SK-N-SH (cell line): ENCODE data around the gene UCP3. TPM values are rescaled to one million over a fixed set of nuclear protein-coding genes. Genes with fewer than 3 reads are reported as not detected.

Experiments used
- CTCF ChIA-PET: fragments of 300-600, 350-600 bp; formaldehyde crosslinking; extraction: SDS; loops from one replicate; lab custom pipeline; 2021; lab: Yijun Ruan, JAX
- POLR2A ChIA-PET: fragments of 350-600 bp; sonication (Branson Sonifier 250); formaldehyde crosslinking; extraction: SDS; loops from one replicate; lab custom pipeline; 2020; ENCODE audit warnings: antibody characterized with exemption, inconsistent platforms; lab: Yijun Ruan, JAX
- DNase-seq: peaks from one replicate; pipeline ENCODE4 v3.0.0; 2012
- H2AFZ ChIP-seq: fragments of 200-600 bp; sonication (generic); 2 replicates; pipeline ENCODE4 v1.8.1; 2016; ENCODE audit warnings: antibody characterized with exemption, mild to moderate bottlenecking, low read depth
- H3F3A ChIP-seq: fragments of 200-600 bp; sonication (generic); replicated peaks from 2 replicates; pipeline ENCODE3; 2016; ENCODE audit warnings: antibody characterized with exemption, mild to moderate bottlenecking; ENCODE audit not compliant: insufficient read depth
- H3K27ac ChIP-seq, 2 experiments: fragments of 200-500 bp in 1 of 2; fragments of 200-600 bp in 1 of 2; sonication (Bioruptor generic) in 1 of 2; sonication (generic), shearing (Covaris generic) in 1 of 2; 2 replicates each; pipeline versions ENCODE4 v1.5.1 to v1.6.1; 2014 to 2016; ENCODE audit warnings: low read depth in 2 of 2, inconsistent platforms in 1 of 2, low read length in 1 of 2, mild to moderate bottlenecking in 1 of 2, mixed read lengths in 1 of 2
- H3K27me3 ChIP-seq: fragments of 200-600 bp; sonication (generic), shearing (Covaris generic); 2 replicates; pipeline ENCODE4 v1.6.1; 2016; ENCODE audit warnings: mixed run types; ENCODE audit not compliant: insufficient read depth
- H3K36me3 ChIP-seq, 2 experiments: fragments of 200-500 bp in 1 of 2; fragments of 200-600 bp in 1 of 2; sonication (Bioruptor generic) in 1 of 2; sonication (generic) in 1 of 2; replicated peaks in 1 of 2; 2 replicates each; pipeline versions ENCODE3 to v1.5.1; 2014 to 2016; ENCODE audit warnings: low read length in 1 of 2, mild to moderate bottlenecking in 1 of 2; ENCODE audit not compliant: insufficient read depth in 2 of 2, control insufficient read depth in 1 of 2
- H3K4me1 ChIP-seq, 2 experiments: fragments of 200-500 bp in 1 of 2; fragments of 200-600 bp in 1 of 2; sonication (Bioruptor generic) in 1 of 2; sonication (generic), shearing (Covaris generic) in 1 of 2; 2 replicates each; pipeline versions ENCODE4 v1.5.1 to v1.6.1; 2014 to 2016; ENCODE audit warnings: low read depth in 1 of 2, low read length in 1 of 2, mixed run types in 1 of 2; ENCODE audit not compliant: insufficient read depth in 2 of 2, control insufficient read depth in 1 of 2
- H3K4me2 ChIP-seq: fragments of 200-600 bp; sonication (generic), shearing (Covaris generic); 2 replicates; pipeline ENCODE4 v1.6.1; 2017; ENCODE audit warnings: mixed run types
- H3K4me3 ChIP-seq, 2 experiments: fragments of 200-500 bp in 1 of 2; fragments of 200-600 bp in 1 of 2; sonication (Bioruptor generic) in 1 of 2; sonication (generic), shearing (Covaris generic) in 1 of 2; 2 replicates each; pipeline versions ENCODE4 v1.5.1 to v1.8.1; 2014 to 2016; ENCODE audit warnings: low read depth in 2 of 2, inconsistent platforms in 1 of 2, low read length in 1 of 2, mild to moderate bottlenecking in 1 of 2, mixed read lengths in 1 of 2, moderate library complexity in 1 of 2
- H3K79me2 ChIP-seq: fragments of 200-600 bp; sonication (generic); 2 replicates; pipeline ENCODE4 v1.8.1; 2017; ENCODE audit warnings: mild to moderate bottlenecking; ENCODE audit not compliant: insufficient read depth
- H3K9ac ChIP-seq: fragments of 200-600 bp; sonication (generic); 2 replicates; pipeline ENCODE4 v1.6.1; 2017; ENCODE audit warnings: mixed run types
- H3K9me2 ChIP-seq: fragments of 200-600 bp; sonication (generic); 2 replicates; pipeline ENCODE4 v1.6.1; 2017; ENCODE audit warnings: mixed run types
- H3K9me3 ChIP-seq: fragments of 200-600 bp; sonication (generic); 2 replicates; pipeline ENCODE4 v1.6.1; 2017; ENCODE audit warnings: mixed run types, mild to moderate bottlenecking, moderate library complexity
- H4K20me1 ChIP-seq: fragments of 200-600 bp; sonication (generic); 2 replicates; pipeline ENCODE4 v1.6.1; 2017; ENCODE audit warnings: mild to moderate bottlenecking, mixed run types; ENCODE audit not compliant: insufficient read depth
- EZH2phosphoT487 ChIP-seq: fragments of 200-600 bp; sonication (generic); IDR thresholded peaks from 2 replicates; pipeline ENCODE4 v1.6.1; 2017; ENCODE audit warnings: low read depth, mixed run types, mild to moderate bottlenecking, antibody characterized with exemption, moderate library complexity, borderline replicate concordance
- FOSL2 ChIP-seq: IDR thresholded peaks from 2 replicates; pipeline ENCODE4 v1.4.0; 2012; ENCODE audit warnings: low read depth, mild to moderate bottlenecking, moderate library complexity, borderline replicate concordance
- FOXM1 ChIP-seq: IDR thresholded peaks from 2 replicates; pipeline ENCODE4 v1.4.0; 2012; ENCODE audit warnings: low read depth, mild to moderate bottlenecking
- IRF3 ChIP-seq: fragments of 150-350 bp; IDR thresholded peaks from 2 replicates; pipeline ENCODE4 v1.6.1; 2016; ENCODE audit warnings: mild to moderate bottlenecking, low read depth, low read length
- NFIC ChIP-seq: IDR thresholded peaks from 2 replicates; pipeline ENCODE4 v1.4.0; 2012; ENCODE audit warnings: borderline replicate concordance
- PBX3 ChIP-seq: IDR thresholded peaks from 2 replicates; pipeline ENCODE4; 2012
- POLR2AphosphoS5 ChIP-seq: IDR thresholded peaks from 2 replicates; pipeline ENCODE4 v1.6.1; 2012; ENCODE audit warnings: low read depth, low read length
- RAD21 ChIP-seq: IDR thresholded peaks from 2 replicates; pipeline ENCODE4 v1.6.1; 2012; ENCODE audit warnings: mild to moderate bottlenecking, low read length
- REST ChIP-seq: IDR thresholded peaks from 2 replicates; pipeline ENCODE4 v1.6.1; 2012; ENCODE audit warnings: mild to moderate bottlenecking, low read depth, low read length, moderate library complexity
- SIN3A ChIP-seq: IDR thresholded peaks from 2 replicates; pipeline ENCODE4 v1.6.1; 2012; ENCODE audit warnings: low read depth, mild to moderate bottlenecking, low read length, moderate library complexity, borderline replicate concordance
- TAF1 ChIP-seq: IDR thresholded peaks from 2 replicates; pipeline ENCODE4 v1.6.1; 2012; ENCODE audit warnings: low read depth, mild to moderate bottlenecking, low read length, moderate library complexity, borderline replicate concordance
- TCF12 ChIP-seq: IDR thresholded peaks from 2 replicates; pipeline ENCODE4 v1.4.0; 2012
- USF1 ChIP-seq: IDR thresholded peaks from 2 replicates; pipeline ENCODE4 v1.4.0; 2012; ENCODE audit warnings: low read depth, borderline replicate concordance
- USF2 ChIP-seq: fragments of 150-350 bp; IDR thresholded peaks from 2 replicates; pipeline ENCODE4 v1.6.1; 2017; ENCODE audit warnings: antibody characterized with exemption, low read length, low read depth, borderline replicate concordance
- YY1 ChIP-seq: IDR thresholded peaks from 2 replicates; pipeline ENCODE4 v1.4.0; 2012; ENCODE audit warnings: low read depth, mild to moderate bottlenecking
- WGBS: methylation state at CpG from one replicate; pipeline ENCODE4 v1.1.6; 2017; ENCODE audit warnings: low lambda C conversion rate; 5-methylcytosine and 5-hydroxymethylcytosine counted together
- polyA plus RNA-seq, 3 experiments: library from polyadenylated mRNA; depleted of rRNA; stranded (reverse); fragments of >200 nt; gene quantifications; 2 replicates each; pipeline ENCODE4 v1.2.3, GENCODE V29; 2012

Gene UCP3
- polyA plus RNA-seq, 1 of the 3 experiments (the other 2 are of a cell fraction) = 1.2 TPM

- Histone ChIP-seq H4K20me1 (no peaks in the 10 kb centered on the region), H3K4me3 (no peak overlapping the region), H2AFZ (no peak overlapping the region), H3K9me2 (no peaks in the 10 kb centered on the region), H3K9ac (no peak overlapping the region), H3K4me2 (no peak overlapping the region), H3F3A (peaks cover 3% of the 10 kb centered on the region), H3K27me3 (no peaks in the 10 kb centered on the region), H3K79me2 (no peaks in the 10 kb centered on the region), H3K9me3 (no peaks in the 10 kb centered on the region), H3K36me3 (no peaks in the 10 kb centered on the region), H3K27ac (no peak overlapping the region), H3K4me1 (no peaks in the 10 kb centered on the region; a peak in 1 of 4 replicates)
- ChIA-PET POLR2A (interaction anchor here (1.0 kb wide), 1 partner anchor 25 kb away, joined by 3 read pairs; the partner anchor contains the start of gene UCP2), CTCF (no interaction called here)
- DNase-seq = no peak
- TF ChIP-seq FOSL2 (no peak), TCF12 (no peak), POLR2AphosphoS5 (no peak), USF2 (no peak)
- WGBS = 86% methylated on average over 21 of the region's 29 CpGs
Measured at GRCh38 chr11:73956876-73957653, 51.8 kb downstream of the UCP3 start.

GRCh38 chr11:73951797-73952196 is 57.1 kb downstream of the UCP3 start:
- Histone ChIP-seq H4K20me1 (no peaks in the 10 kb centered on the region), H2AFZ (no peak overlapping the region), H3K9ac (no peak overlapping the region), H3K4me2 (no peak overlapping the region), H3K36me3 (no peaks in the 10 kb centered on the region), H3K27ac (no peak overlapping the region), H3K79me2 (no peaks in the 10 kb centered on the region), H3K9me3 (no peaks in the 10 kb centered on the region), H3K4me3 (no peak overlapping the region), H3K27me3 (no peaks in the 10 kb centered on the region), H3K4me1 (no peaks in the 10 kb centered on the region; a peak in 2 of 4 replicates), H3K9me2 (no peaks in the 10 kb centered on the region), H3F3A (peaks cover 3% of the 10 kb centered on the region)
- 85% methylated on average over 7 of the region's 7 CpGs for WGBS
- CTCF ChIA-PET = interaction anchor here (0.7 kb wide), 1 partner anchor 12 kb away, joined by 3 read pairs; no protein-coding TSS in a partner anchor
- POLR2A ChIA-PET = no interaction called here
- TF ChIP-seq EZH2phosphoT487 = no peak
- TF ChIP-seq PBX3 = no peak
- no peak for TF ChIP-seq NFIC
- no peak for TF ChIP-seq FOXM1
- TF ChIP-seq YY1 = no peak
- no peak for TF ChIP-seq IRF3
- no peak for TF ChIP-seq USF1
- no peak for TF ChIP-seq SIN3A
- TF ChIP-seq RAD21 = no peak
- no peak for TF ChIP-seq REST
- no peak for TF ChIP-seq TAF1
- no peak for DNase-seq
